Activated CD8-positive, alpha-beta memory T cell treated with anti-CD3 and anti-CD28 coated beads for 1 hour (primary cell): ENCODE measurements around the gene ABCC11.
"Not testable (repeated sequence)": the region's sequence is repeated elsewhere in the genome, so short reads cannot be mapped to it uniquely, and the experiment has no call there.

ENCODE experiments used
- DNase-seq, 2 donors: peaks; one replicate each; pipeline ENCODE4 v3.0.0-alpha.2; 2020; ENCODE audit warnings: low read depth in 1 of 2; ENCODE audit errors: extremely low read depth in 1 of 2

Gene ABCC11

DNA sequence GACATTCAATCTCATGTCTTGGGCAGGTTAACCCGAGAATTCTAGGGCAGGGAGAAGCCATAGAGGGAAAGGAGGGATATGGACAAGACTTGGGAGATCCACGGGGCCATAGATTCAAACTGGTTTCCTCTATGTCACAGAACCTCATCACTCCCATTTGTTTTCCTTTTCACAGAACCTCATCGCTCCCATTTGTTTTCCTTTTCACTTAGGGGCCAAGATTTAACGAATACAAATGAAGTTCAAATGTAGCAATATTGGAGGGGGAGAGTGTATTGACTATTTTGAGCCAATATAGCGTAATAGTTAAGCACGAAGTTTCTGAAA is 42.6 kb downstream of the ABCC11 start:
- DNase-seq = no peak

DNA sequence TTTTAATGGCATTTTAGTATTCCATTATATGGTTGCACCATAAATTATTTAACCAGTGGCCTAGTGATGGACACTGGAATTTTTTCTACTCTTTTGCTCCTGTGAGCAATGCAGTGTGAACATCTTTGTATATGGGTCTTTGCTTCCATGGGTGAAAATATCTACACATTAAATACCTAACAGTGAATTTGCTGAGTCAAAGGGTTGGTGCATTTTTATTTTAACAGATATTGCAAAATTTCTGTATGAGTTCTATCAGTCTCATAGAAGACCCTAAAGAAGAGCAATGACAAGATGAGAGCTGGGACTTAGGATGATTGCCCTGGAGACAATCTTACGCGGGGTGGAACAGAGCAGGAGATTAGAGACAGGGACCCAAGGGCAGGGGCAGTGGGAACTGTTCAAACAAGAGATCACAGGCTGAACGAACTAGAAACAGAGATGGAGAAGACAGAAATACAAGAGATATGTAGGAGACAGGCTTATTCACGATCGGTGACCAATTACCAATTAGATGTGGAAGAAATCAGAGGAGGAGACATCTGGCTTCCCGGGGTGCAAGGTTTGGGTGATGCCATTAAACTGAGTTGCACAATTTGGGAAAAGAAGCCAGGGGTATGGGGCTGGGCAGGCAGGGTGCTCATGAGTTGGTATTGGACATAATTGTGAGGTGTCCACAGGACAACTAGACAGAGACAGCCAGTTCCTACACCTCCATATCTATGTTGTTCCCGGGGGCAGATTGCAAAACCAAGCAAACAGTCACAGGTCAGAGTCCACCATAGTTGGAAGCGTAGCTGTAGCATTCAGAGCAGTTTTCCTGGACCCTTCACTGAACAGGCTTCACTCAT is 43.1 kb downstream of the ABCC11 start:
- DNase-seq = no peak

DNA sequence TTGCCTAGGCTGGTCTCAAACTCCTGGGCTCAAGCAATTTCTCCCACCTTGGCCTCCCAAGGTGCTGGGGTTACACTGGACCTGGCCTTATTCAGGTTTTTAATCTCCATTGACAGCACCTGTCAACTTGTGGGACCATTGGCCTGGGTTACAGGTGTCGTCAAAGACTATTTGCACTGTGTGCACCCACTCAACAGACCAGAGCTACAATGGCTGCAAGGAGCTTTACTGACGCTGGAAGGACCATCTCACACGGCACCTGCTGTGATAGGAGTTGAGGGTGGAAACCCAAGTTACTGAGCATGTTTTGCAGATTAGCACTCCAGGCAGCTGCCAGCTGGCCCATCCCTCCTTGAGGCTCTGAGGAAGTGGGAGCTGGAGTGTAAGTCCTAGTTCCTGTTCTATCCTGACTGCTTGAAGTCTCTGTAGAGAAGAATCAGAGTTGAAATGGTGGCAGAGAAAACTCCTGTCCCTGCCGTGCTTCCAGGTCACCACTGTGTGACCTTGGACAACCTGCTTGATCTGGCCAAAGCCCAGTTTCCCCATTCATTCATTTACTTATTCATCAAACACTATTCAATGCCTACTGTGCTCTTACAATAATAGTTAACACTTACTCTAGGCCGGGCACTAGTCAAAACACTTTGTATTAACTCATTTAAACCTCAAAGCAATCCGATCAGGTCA is 45.7 kb downstream of the ABCC11 start:
- no peak for DNase-seq

DNA sequence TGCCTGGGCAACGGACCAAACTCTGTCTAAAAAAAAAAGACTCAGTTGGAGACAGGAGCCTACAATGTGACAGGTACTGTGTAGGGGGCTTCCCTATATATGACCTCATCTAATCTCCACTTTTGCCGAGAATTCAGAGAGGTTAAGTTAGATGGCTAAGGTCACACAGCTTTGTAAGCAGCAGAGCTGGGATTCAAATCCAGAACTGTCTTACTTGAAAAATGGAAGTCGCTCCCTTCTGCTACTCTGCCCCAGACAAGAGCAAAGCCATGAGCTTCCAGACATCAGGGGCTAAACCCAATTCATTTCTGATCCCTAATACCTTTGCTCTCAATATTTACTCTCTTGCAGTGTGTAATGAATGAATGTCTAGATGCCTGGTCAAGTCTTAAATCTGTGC is 50.0 kb downstream of the ABCC11 start:
- DNase-seq = no peak

DNA sequence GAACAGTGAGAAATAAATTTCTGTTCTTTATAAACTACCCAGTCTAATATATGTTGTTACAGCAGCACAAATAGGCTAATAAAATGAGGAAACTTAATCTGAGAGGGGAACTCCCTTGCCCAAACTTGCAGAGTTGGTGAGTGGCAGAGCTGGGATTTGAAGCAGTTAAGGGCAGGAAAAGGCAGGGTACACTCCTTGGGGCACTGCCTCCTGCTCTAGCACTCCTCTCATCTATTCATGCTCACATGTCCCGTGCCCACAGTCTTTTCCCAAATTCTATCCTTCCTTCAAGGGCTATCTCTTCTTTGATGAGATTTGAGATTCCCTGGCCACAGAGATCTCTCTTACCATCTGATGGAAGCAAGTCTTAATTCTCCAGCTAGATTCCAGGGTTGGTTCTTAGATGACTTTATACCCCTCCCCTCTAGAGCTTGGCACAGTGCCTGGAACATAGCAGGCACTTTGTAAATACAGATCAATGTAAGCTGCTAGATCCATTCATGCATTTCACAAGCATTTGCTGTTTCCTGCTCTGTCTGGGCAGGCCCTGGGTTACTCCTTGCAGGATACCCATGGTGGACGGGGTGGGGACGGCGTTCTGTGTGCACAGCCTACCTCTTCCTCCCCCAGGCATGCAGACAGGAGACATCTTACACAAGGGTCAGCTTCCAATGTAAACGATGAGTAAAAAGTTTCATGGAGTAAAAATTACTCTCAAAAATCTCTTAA is 52.3 kb downstream of the ABCC11 start:
- DNase-seq = no peak

DNA sequence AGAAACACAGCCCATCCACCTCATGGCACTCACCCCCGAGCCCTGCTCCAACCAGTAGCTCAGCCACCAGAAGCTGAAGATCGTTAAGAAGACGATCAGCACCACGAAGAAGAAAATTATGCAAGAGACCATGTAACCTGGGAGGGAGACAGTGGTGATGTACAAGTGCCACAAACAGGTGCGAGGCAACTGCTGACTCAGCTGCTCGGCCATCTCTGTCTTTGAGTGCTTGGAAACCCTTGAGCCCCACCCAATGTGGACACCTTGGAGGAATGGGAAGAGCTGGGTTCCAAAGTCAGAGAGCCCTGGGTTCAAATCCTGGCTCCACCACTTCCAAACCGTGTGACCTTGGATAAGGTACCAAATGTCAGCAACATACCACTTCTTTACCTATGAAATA is 53.5 kb downstream of the ABCC11 start:
- DNase-seq = no peak

DNA sequence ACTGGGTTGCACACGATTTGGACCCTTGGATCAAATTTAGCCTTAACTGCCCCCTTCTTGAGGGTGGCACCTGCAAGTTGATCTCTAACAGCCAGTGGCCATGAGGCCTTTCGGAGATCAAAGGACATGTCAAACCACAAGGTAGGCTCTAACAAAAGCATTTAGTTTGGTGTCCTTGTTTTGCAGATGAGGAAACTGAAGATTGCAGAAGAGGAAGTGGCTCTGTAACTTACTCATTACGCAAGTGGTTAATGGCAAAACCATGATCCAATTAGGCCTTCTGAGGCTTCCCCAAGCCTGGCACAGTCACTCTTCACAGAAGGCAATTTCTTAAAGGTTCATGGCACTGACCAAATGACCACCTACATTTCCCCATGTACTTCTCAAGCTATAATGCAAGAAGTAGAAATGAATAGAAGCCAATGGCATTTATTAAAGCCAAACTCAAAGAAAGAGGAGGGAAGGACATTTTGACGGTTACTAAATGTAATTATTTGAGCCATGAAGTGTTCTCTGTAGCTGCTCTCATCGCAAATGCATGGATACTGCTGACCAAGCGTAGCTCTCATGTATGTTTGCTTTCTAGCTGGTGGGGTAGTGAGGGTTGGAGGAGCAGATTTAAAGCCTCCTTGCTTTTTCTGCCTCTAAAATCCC is 58.8 kb downstream of the ABCC11 start:
- no peak for DNase-seq

DNA sequence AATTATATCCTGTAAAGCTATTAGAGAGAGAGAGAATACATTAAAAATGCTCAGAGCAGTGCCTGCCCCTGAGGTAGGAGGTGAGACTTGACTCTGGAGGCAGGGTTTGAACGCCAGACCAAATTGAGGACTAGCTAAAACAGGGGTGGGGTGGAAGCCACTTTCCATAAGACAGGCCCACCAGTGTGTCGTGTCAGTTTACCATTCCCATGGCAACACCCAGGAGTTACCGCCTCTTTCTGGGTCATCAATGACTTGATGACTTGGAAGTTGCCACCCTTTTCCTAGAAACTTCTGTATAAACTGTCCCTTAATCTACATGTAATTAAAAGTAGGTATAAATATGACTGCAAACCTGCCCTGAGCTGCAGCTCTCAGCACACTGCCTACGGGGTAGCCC is 59.6 kb downstream of the ABCC11 start:
- DNase-seq = no peak

DNA sequence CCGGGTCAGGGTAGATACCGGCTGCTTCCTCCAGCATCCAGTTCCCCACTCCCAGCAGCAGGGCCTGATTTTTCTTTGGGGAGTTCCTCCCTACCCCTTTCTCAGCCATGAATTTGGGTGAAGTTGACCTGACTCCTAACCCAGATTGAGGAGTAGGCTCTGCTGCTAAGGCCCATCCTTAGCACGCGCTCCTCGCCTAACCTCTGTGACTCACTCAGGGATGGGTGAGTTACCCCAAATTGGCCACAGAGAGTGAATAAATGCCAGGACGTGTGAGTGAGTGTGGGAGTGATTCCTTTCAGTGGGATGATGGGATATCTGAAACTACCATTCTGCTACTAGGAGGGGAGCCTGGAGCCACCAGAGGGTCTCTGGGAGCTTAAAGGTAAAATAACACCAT is 62.7 kb downstream of the ABCC11 start:
- no peak for DNase-seq

DNA sequence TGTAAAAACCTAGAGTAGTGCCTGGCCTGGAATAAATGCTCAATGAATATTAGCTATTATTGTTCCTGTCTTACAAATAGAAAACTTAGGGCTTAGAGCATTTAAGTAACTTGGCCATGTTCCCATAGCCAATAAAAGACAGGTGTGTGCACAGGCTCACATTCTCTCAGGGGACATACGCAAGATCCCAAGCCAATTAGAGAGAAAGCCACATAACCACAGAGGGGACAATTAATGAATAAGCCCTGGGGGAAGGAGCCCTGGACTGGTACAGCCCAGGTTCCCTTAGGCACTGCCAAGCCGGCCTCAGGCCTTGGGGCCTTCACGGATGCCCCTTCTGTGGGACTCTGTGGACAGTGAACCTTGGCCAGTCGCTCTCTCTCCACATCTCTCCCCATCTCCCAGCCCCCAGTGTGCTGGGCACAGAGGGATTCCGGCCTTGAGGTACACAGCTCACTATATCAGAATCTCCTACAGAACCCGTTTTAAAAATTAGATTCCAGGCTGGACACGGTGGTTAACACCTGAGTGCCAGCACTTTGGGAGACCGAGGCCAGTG is 64.3 kb downstream of the ABCC11 start:
- no peak for DNase-seq

DNA sequence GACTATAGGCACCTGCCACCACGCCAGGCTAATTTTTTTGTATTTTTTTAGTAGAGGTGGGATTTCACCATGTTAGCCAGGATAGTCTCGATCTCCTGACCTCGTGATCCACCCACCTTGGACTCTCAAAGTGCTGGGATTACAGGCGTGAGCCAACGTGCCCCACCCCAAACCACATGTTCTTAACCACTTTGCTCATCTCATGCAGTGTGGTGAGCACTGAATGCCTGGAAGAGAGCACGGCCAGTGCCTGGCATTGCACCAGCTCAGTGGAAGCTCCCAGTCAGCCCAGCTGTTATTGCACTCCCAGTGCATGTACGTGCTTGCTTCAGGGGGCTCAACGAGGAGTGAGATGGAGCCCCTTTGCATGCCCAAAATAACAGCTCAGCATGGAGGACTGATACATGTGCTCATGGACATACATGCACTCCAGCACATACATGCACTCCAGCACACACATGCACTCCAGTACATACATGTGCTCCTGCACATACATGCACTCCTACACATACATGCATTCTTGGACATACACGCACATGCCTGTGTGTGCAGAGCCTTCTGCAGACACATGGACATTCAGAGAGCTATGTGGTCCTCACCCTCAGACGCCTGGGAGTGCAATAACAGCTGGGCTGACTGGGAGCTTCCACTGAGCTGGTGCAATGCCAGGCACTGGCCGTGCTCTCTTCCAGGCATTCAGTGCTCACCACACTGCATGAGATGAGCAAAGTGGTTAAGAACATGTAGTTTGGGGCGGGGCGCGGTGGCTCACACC is 65.4 kb downstream of the ABCC11 start:
- not testable (repeated sequence) for DNase-seq

DNA sequence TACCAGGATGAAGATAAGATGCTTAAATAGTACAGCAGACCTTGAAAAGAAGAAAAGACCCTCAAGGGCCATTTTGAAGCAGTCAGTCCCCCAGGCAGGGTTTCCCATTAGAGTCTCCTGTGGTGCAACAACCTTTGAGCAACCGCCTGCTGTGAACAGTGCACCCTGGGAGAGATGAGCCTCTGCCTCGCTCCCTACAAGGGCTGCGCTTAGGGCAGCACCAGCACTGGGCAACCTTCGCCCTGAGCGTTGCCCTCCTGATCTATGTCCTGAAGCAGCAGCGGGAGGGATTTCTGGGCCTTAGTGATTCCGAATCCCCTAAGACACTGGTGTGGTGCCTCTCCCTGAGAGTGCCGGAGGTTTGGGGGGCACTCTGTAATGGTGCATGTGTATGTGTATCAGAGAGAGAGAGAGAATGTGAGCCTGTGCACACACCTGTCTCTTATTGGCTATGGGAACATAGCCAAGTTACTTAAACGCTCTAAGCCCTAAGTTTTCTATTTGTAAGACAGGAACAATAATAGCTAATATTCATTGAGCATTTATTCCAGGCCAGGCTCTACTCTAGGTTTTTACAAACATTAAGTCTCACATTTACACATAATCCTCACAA is 66.4 kb downstream of the ABCC11 start:
- DNase-seq = no peak

DNA sequence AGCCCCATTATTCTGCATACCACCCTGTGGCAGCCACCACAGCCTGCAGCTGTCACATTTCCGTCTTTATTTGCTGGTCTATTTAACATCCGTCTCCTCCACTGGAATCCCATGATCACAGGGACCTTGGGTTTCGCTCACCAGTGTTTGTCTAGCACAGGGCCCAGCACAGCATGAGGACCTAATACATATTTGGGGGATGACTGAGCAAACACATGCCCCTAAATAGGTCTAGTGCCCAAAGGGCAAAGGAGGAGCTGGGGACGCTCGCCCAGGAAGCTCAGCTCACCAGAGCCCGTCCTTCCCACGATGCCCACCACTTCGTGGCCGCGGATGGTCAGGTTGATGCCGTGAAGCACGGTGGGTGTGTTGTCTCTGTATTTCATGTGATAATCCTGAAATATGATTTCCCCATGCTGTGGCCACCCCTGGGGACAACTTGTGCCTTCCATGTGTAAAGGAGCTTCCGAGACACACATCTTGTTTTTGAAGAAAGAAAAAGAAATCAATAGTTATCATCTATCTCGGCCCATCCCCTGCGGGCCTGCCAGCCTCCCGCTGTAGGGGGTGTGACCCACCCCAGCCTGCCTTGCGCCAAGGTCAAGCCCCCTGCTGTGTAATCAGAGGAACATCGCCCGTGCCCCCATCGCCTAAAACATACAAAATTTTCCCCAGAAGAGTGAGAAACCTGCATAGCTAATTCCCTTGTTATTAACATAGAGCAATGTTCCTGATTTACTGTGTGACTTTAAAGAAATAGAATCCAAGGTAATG is 70.5 kb downstream of the ABCC11 start:
- DNase-seq = no peak

DNA sequence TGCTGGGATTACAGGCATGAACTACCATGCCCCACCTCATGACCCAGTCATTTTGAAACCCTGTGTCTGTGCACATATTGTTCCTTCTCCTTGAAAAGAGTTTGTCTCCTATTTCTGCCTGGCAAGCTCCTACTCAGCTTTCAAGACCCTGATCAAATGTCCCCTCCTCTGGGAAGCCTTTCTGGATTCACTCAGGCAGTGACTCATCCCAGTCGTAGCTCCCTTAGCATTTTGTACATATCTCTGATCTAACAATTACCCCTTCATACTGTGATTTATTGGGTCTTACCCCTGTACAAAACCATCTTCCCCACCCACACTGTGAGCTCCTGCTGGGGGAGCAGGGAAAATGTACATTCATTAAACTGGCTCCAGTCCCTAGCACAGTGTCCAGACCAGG is 73.5 kb downstream of the ABCC11 start:
- no peak for DNase-seq

DNA sequence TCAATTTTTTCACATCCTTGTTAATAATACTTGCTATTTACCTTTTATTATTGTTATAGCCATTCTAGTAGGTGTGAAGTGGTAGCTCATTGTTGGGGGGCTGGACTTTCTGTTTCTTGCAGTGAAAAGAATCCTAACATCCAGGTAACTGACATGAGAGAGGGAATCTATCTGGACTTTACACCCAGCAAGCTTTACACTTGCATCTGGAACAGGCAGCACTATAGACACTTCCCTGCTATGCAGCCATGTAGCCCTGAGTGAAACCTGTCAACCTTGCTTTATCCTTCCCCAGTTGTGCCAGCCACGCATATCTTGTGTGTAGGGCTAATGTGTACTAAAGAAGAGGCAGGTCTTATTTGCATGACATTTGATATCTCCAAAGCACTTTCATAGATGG is 74.7 kb downstream of the ABCC11 start:
- DNase-seq = no peak

DNA sequence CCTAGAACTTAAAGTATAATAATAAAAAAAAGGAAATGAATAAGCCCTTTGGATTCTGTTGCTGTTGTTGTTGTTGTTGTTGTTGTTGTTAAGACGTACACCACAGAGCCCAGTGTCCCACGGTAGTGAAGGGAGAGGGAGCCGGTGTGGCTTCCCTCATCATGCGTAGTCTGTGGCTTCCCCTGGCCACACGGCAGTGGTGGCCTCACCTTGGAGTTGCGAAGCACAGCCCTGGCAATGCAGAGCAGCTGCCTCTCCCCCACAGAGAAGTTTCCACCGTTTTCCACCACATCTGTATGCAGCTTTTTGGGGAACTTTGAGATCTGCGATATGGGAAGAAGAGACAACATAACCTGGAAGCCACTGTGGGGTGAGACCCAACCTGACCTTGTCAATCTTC is 77.4 kb downstream of the ABCC11 start:
- no peak for DNase-seq

DNA sequence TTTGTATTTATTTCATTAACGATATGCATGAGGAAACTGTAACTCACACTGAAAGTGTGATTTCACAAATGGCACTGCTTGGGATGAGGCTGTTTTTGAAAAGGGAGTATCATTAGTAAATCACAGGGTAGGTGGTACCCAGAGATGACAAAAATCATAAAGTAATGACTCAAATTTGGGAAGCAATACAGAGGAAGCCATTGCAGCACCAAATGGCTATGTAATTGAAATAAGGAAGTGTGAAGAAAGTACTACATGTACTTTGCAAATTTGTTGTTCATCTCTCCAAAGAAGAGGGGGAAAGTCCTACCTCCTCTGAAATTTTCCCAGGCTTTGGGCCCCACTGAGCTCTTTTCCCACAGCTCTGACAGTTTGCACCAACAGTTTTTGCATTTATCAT is 79.3 kb downstream of the ABCC11 start:
- no peak for DNase-seq

DNA sequence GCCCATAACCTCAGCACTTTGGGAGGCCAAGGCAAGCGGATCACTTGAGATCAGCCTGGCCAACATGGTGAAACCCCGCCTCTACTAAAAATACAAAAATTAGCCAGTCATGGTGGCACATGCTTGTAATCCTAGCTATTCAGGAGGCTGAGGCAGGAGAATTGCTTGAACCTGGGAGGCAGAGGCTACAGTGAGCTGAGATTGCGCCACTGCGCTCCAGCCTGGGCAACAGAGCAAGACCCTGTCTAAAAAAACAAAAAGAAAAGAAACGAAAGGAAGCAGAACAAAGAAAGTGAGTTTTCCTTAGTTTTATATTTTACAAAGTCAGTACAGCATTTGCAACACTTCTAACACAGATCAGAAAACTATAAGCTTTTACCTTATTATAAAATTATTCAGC is 80.7 kb downstream of the ABCC11 start:
- not testable (repeated sequence) for DNase-seq

DNA sequence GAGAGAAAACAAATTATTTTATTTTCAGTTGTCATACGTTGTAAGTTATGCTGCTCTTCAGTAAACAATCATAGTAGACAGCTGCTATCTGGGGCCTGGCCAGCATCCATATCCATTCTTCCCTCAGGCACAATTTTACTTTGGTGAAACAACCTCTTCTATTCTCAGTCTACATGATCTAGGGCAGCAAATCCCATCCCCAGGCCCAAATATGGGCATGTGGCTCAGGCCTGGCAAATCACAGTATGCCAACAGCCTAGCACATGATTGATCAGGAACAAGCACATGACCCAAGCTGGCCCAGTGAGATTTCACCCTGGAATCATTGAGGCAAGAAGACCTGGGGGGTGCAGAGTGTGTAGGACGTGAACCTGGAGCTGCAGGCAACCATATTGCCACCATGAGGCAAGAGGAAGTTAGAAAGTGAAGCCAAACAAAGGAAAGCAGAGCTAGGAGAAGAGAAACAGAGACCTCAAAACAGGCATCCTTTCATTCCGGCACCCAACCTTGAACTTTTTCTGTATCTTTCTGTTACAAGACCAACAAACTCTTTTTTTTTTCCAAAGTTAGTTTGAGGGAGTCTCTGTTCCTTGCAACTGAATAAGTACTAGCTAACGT is 81.3 kb downstream of the ABCC11 start:
- DNase-seq = no peak
